ENCODE data around the gene TOP3A. TPM values are rescaled to one million over a fixed set of nuclear protein-coding genes. Genes with fewer than 3 reads are reported as not detected.

TOP3A gene
- total RNA-seq, 4 donors from 2014 or later, result 25.7 to 49.7 (median 35.0) TPM

GRCh38 chr17:18323007-18323406, 8.2 kb upstream of the TOP3A start:
- TF ChIP-seq POLR2A (IDR thresholded peaks at IDR 0.05) (no peak), CTCF (IDR thresholded peaks at IDR 0.05) (no peak)
- H3K4me3 ChIP-seq, result no peak overlapping the region
- H3K4me1 ChIP-seq, result peaks cover 0 to 29% (median 19%) of the 10 kb centered on the region in 4 donors
- DNase-seq, result no peak
- H3K27ac ChIP-seq, result no peak overlapping the region
- H3K36me3 ChIP-seq, result peaks cover 0 to 85% (median 0%) of the 10 kb centered on the region in 3 donors
- no peaks in the 10 kb centered on the region for H3K9me3 ChIP-seq
- no peaks in the 10 kb centered on the region for H3K27me3 ChIP-seq

GRCh38 chr17:18322522-18322921, 7.7 kb upstream of the TOP3A start:
- H3K4me3 ChIP-seq, result no peak overlapping the region
- peaks cover 0 to 34% (median 22%) of the 10 kb centered on the region in 4 donors for H3K4me1 ChIP-seq
- TF ChIP-seq POLR2A (IDR thresholded peaks at IDR 0.05) (no peak), CTCF (IDR thresholded peaks at IDR 0.05) (no peak)
- peaks cover 0 to 85% (median 0%) of the 10 kb centered on the region in 3 donors for H3K36me3 ChIP-seq
- no peak overlapping the region for H3K27ac ChIP-seq
- no peak for DNase-seq
- H3K9me3 ChIP-seq, result no peaks in the 10 kb centered on the region
- H3K27me3 ChIP-seq, result no peaks in the 10 kb centered on the region

GRCh38 chr17:18321309-18321708, 6.5 kb upstream of the TOP3A start:
- Histone ChIP-seq H3K36me3 (peaks cover 0 to 83% (median 0%) of the 10 kb centered on the region in 3 donors), H3K27ac (no peak overlapping the region), H3K9me3 (no peaks in the 10 kb centered on the region), H3K4me1 (peaks cover 0 to 46% (median 25%) of the 10 kb centered on the region in 4 donors), H3K27me3 (no peaks in the 10 kb centered on the region), H3K4me3 (no peak overlapping the region)
- DNase-seq, result no peak
- TF ChIP-seq CTCF (IDR thresholded peaks at IDR 0.05) (no peak), POLR2A (IDR thresholded peaks at IDR 0.05) (no peak)

GRCh38 chr17:18320301-18320700, 5.5 kb upstream of the TOP3A start:
- Histone ChIP-seq H3K4me3 (no peak overlapping the region), H3K36me3 (peaks cover 0 to 73% (median 0%) of the 10 kb centered on the region in 3 donors), H3K4me1 (peaks cover 0 to 53% (median 32%) of the 10 kb centered on the region in 4 donors), H3K27ac (no peak overlapping the region), H3K27me3 (no peaks in the 10 kb centered on the region), H3K9me3 (no peaks in the 10 kb centered on the region)
- TF ChIP-seq POLR2A (IDR thresholded peaks at IDR 0.05) (no peak), CTCF (IDR thresholded peaks at IDR 0.05) (no peak)
- no peak for DNase-seq

GRCh38 chr17:18319604-18320256, 4.9 kb upstream of the TOP3A start:
- no peaks in the 10 kb centered on the region for H3K9me3 ChIP-seq
- TF ChIP-seq CTCF (IDR thresholded peaks at IDR 0.05) (peak in 4 of 6 experiments; percentile 7 to 40 (median 36)), POLR2A (IDR thresholded peaks at IDR 0.05) (no peak)
- H3K27me3 ChIP-seq, result no peaks in the 10 kb centered on the region
- no peak for DNase-seq
- H3K4me1 ChIP-seq, result peaks cover 0 to 53% (median 32%) of the 10 kb centered on the region in 4 donors
- peaks cover 0 to 67% (median 0%) of the 10 kb centered on the region in 3 donors for H3K36me3 ChIP-seq
- H3K27ac ChIP-seq, result no peak overlapping the region
- no peak overlapping the region for H3K4me3 ChIP-seq
